KOPT-K1 (cell line): ENCODE data around the gene CAMTA1.

Source experiments
- H3K27ac ChIP-seq: fragments of 200-600 bp; sonication (generic); 2 replicates; pipeline ENCODE4 v1.5.1; 2016; ENCODE audit warnings: antibody characterized with exemption, mild to moderate bottlenecking, low read depth, low read length; ENCODE audit not compliant: poor library complexity, severe bottlenecking
- H3K36me3 ChIP-seq: fragments of 200-600 bp; sonication (generic); 2 replicates; pipeline ENCODE4 v1.5.1; 2017; ENCODE audit warnings: antibody characterized with exemption, mild to moderate bottlenecking, low read length, moderate library complexity; ENCODE audit not compliant: insufficient read depth
- H3K9me3 ChIP-seq: fragments of 200-600 bp; sonication (generic); 2 replicates; pipeline ENCODE4 v1.5.1; 2017; ENCODE audit warnings: antibody characterized with exemption, low read length, mild to moderate bottlenecking; ENCODE audit not compliant: insufficient read depth, poor library complexity, severe bottlenecking

Gene CAMTA1

DNA sequence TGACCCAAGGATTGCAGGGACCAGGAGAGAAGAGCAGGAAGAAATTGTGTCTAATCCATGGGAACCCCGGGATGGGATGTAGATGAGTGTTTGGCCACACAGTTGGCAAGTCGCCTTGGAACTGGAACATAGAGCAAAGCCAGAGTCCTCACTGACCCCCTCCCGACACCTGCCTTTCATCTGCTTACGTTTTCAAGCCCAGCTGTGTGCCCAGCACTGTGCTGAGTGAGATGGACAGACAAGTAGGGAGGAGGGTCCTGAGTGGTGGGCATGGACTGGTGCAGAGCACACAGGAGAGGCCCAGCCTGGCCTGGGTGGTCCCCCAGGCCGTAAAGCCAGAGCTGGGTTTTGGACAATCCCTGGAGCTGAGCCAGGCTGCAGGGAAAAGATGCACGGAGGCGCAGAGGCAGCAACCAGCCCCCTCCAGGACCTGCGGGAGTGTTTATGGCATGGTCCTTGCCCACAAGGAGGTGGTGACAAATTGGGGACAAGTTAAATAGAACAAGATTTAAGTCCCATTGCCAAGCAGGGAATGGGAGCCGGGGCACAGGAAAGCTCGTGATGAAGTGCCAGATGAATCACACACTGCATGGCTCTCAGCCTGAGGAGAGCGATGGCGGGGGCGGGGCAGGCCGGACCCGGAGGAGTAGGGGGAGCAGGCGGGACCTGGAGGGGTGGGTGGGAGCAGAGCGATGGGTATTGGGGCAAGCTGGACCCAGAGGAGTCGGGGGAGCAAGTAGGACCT is 828.0 kb downstream of the CAMTA1 start:
- no peak overlapping the region for H3K27ac ChIP-seq
- H3K9me3 ChIP-seq: no peaks in the 10 kb centered on the region
- no peaks in the 10 kb centered on the region for H3K36me3 ChIP-seq

DNA sequence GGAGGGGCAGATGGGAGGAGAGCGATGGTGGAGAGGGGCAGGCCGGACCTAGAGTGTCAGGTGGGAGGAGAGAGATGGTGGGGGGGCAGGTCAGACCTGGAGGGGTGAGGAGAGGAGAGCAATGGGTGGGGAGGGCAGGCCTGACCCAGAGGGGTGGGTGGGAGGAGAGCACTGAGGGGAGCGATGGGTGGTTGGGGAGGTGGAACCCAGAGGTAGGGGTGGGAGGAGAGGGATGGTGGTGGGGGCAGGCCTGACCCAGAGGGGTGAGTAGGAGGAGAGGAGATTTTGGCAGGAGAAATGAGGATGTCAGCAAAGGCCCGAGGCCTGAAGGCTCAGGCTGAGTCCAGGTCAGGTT is 828.6 kb downstream of the CAMTA1 start:
- no peak overlapping the region for H3K27ac ChIP-seq
- no peaks in the 10 kb centered on the region for H3K36me3 ChIP-seq
- H3K9me3 ChIP-seq: no peaks in the 10 kb centered on the region

DNA sequence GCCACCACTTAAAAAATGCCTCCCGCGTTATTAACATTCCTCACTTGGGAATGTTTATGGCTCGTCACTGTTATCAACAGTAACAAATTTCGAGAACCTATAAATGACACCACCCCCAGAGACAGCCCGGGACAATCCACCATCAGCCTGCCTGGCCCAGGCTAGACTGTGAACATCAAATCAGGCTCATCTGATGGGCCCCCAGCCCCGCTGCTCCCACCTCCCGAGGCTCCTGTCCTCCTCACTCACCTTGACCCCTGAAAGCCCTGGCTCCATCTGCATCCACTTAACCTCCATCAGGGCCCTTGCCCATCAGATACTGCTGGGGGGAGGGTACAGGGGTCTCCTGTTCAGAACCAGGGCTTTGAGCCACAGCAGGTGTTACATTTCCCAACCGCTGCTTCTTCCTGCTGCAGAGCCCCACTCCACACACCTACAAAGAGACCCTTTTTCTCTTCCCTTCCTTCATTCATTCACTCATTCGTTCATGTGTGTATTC is 829.4 kb downstream of the CAMTA1 start:
- Histone ChIP-seq H3K27ac (no peak overlapping the region), H3K9me3 (no peaks in the 10 kb centered on the region), H3K36me3 (no peaks in the 10 kb centered on the region)

DNA sequence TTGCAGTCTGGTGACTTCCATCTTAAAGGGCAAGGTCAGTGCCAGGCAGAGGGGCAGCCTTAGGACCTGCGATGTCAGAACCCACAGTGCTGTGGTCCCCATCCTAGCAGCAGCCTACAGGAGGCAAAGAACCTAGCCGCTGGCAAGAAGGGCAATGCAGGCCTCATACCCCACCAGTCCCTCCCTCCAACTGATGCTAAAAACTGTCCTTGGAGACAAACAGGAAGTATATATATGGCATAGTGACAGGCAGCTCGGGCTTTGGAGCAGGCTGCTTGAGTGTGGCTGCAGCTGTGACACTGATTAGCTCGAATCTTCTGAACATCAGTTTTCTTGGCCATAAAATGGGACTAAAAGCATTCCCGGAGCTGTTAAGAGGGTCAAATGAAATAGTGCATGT is 829.9 kb downstream of the CAMTA1 start:
- Histone ChIP-seq H3K9me3 (no peaks in the 10 kb centered on the region), H3K36me3 (no peaks in the 10 kb centered on the region), H3K27ac (no peak overlapping the region)

DNA sequence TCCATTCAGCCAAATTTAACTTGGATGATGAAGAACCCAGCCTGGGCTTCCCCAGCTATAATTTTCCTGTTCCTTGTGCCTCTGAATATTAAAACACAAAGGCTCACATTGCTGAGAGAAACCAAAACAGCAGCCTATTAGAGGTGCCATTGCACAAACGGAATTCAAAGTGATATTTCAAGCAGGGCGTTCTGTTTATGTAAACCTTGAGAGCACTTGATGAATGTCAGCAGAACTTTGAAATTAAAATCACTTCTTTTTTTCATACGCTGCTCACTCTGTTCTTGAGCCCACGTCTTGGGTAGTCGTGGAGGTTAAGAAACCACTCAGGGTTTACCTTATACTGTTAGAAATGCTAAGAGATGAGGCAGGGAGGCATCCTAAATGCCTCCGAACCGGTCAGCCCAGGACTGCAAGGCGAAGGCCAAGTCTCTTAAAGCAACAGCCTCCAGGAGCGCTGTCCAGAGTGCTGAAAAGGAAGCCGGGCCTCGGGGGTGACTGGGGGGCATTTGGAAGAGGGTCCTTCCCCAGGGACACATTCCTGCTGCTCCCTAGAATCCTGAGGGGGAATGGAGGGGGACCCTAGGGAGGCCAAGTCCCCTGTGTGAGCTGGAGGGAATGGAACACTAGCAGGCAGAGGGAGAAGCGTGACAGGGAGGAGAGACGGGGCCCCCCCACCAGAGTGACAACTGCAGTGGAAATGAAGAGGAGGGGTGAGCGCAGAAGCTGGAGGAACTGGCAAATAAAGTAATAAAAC is 831.0 kb downstream of the CAMTA1 start:
- no peak overlapping the region for H3K27ac ChIP-seq
- no peaks in the 10 kb centered on the region for H3K36me3 ChIP-seq
- no peaks in the 10 kb centered on the region for H3K9me3 ChIP-seq

DNA sequence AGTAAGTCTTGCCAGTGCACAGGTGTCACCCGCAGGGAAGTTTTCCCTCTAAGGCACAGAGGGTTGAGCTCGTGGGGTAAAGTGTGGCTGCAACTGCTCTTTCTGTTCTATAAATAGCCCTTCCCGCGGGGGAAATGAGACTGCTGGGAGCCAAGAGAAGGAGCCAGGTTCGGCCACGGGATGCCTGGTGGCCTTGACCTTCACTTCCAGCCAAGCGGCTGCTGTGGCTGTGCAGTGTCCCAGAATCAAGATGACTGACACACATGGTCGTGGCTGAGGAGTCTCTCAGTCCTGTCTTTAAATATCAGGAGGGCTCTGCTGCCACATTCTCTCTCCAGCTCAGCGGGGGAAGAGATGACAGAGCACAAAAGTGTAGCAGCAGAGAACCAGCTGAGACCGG is 831.7 kb downstream of the CAMTA1 start:
- Histone ChIP-seq H3K27ac (no peak overlapping the region), H3K36me3 (no peaks in the 10 kb centered on the region), H3K9me3 (no peaks in the 10 kb centered on the region)

DNA sequence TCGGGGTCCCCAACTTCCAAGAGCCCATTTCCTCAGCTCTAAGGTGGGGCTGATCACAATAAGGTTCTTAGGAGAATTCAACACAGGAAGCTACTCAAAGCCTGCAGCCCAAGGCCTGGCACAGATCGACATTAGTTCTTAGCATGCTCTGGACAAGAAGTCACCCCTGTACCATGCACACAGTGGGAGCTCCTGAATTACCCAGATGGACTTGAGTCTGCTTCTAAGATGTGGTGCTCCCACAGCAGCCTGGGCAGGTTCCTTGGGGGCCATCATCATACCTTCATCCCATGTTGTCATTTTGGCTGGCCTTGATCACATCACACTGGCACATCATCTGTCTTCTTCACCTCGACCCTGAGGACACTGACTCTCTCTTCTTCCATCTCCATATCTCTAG is 832.6 kb downstream of the CAMTA1 start:
- Histone ChIP-seq H3K36me3 (no peaks in the 10 kb centered on the region), H3K9me3 (no peaks in the 10 kb centered on the region), H3K27ac (no peak overlapping the region)

DNA sequence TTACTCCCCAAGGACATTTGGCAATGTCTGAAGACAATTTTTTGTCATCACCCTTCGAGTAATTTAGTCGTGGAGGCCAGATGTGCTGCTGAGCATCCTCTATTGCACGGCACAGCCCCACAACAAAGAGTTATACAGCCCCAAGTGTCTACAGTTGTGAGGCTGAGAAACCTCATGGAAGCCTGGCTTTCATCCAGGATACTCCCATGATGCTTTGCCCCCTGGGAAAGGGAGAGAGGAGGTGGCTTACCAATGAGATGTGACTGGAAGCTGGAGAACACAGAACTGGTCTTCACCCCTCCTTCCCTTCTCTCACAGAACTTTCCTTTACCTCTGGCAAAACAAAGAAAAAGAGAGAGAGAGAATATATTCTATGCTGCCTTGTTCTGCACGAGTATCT is 834.9 kb downstream of the CAMTA1 start:
- Histone ChIP-seq H3K36me3 (no peaks in the 10 kb centered on the region), H3K9me3 (no peaks in the 10 kb centered on the region), H3K27ac (no peak overlapping the region)

DNA sequence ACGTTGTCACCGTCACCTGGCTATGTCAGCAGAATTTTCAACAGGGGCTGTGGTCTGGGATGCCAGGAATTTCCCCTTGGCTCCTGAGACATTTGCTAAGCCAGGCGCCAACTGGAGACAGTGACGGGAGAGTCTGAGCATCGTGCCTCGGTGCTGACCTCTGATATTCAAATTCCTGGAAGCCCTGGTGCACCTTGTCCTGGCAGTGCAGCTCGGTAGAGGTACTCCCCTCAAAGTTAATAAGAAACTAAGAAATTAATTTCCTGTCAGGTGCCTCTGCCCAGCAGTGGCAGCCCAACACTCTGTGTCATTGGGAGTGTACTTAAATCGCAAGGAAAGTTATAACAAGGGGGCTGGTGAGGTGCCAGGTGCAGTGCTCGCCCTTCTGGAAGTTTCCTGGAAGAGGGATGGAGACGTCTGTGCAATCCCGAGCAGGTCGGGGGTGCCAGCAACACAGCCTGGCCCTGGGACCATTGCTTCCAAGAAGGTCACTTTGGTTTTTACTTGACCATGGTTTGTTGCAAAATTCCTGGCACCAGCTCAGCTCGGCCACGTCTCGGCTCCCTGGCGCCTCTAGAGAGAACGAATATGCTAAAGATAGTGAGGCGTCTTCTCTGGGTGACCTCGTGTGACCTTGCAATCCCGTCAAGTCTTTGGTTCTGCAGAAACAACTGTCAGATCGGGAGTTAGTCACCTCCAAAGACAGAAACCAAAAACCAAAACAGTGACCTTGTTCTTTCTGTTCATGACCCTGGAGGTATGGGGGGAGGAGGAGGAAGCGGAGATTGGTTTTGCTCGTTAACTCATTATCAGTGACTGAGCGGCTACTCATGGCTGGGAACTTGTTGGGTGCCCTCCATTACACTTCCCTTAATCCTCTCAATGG is 836.3 kb downstream of the CAMTA1 start:
- Histone ChIP-seq H3K27ac (no peak overlapping the region), H3K36me3 (no peaks in the 10 kb centered on the region), H3K9me3 (no peaks in the 10 kb centered on the region)

DNA sequence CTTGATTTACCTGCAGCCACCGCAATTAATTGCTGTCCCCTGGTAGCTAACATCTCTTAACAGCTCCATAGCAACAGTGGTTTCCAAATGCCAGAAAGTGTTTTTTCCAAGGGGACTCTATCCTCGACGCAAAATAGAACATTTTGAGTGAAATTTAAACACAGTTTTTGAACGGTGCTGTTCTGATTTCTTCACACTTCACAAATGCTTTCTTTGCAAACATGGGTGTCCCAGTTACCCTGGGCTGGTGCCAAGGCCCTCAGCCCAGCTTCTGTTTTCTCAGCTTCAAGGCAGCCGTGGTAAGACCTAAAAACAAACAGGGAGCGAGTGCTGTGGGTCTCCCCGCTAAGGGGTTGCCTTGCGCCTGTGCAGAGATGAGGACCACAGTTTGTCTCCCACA is 838.6 kb downstream of the CAMTA1 start:
- no peaks in the 10 kb centered on the region for H3K36me3 ChIP-seq
- H3K27ac ChIP-seq: no peak overlapping the region
- H3K9me3 ChIP-seq: no peaks in the 10 kb centered on the region

DNA sequence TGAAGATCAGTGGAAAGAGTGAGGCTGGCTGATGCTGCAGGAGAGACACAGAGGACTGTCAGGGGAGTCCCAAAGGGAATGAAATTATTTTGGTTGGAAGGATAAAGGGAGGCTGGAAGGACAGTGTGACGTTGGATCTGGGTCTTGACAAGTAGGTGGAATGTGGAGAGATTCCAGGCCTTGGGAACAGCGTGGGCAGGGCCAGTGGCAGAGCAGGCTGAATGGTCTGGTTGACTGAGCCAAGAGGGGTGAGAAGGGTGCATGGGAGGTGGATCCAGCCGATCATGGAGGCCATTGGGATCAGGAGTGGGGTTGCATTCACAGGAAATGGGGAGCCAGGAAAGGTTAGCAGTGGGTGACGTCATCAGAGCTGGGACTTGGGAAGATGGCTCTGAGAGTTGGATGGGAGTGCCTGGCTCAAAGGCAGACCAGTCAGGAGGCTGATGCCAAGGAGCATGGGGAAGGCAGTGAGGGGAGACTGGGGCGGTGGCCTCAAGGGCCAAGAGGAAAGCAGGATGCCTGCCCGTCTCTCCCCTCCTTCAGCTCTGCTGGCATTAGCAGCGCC is 839.6 kb downstream of the CAMTA1 start:
- H3K27ac ChIP-seq: no peak overlapping the region
- H3K9me3 ChIP-seq: no peaks in the 10 kb centered on the region
- no peaks in the 10 kb centered on the region for H3K36me3 ChIP-seq

DNA sequence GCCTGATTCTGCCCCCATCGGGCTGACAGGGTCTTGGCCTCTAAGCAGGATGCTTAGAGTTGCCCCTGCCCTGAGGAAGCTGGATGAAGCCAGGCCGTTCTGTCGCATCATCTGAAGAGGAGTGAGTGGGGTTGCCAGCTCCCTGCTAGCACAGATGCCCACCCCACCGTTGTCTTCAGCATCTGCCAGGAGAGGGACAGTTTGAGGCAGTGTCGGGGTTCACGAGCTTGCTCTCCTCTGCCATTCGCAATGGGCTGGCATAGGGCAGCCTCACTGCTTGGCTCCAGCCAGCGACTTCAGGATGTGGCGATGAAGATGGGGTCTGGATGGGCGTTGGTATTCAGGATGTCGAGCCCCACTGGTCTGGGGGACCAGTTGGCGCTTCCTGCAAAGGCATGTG is 840.1 kb downstream of the CAMTA1 start:
- H3K27ac ChIP-seq: no peak overlapping the region
- no peaks in the 10 kb centered on the region for H3K9me3 ChIP-seq
- no peaks in the 10 kb centered on the region for H3K36me3 ChIP-seq

DNA sequence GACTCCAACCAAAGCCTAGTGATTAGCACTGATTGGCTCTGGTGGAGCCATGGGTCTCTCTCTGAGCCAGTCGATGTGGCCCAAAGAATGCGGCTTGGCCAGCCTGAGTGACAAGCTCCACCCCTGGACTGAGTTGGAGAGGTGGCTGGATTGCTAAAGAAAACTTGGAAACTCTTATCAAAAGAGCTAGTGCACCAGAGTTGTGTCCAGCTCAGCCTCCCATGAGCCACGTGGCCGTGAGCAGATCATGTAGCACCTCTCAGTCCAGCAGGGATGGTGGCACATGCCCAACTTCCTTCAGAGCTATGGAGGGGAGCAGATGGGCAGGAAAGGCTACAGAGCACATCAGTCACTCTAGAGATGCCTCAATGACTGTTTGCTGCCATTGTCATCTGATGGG is 843.0 kb downstream of the CAMTA1 start:
- Histone ChIP-seq H3K36me3 (no peaks in the 10 kb centered on the region), H3K9me3 (no peaks in the 10 kb centered on the region), H3K27ac (no peak overlapping the region)

DNA sequence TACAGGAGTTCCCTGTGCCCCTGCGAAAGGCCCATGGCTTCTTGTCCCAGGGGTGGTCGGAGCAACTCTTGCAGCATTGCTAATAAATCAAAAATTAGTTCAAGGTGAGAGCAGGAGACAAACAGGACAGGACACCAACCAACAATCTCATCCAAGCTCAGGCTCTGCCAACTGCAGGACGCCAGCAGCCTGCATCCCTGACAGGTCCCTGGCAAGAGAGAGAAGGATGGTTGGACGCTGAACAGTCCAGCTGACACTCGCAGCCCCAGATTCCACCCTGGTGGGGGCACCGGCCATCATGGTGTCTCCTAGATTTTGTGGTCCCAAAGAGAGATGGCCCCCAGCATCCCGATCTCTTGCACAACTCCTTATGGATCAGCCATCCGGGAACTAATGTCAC is 843.8 kb downstream of the CAMTA1 start:
- H3K27ac ChIP-seq: no peak overlapping the region
- H3K36me3 ChIP-seq: no peaks in the 10 kb centered on the region

More for the DNA sequence above, 843.8 kb downstream of the CAMTA1 start:
- no peaks in the 10 kb centered on the region for H3K9me3 ChIP-seq
